Activated CD4-positive, alpha-beta T cell treated with anti-CD3 and anti-CD28 coated beads for 48 hours (primary cell): ENCODE data around the gene CYP24A1.

ENCODE experiments used
- DNase-seq: peaks from one replicate; pipeline ENCODE4 v3.0.0-alpha.2; 2020

CYP24A1 gene

GRCh38 chr20:54173653-54174456 is at the start of gene CYP24A1:
Gene CYP24A1, minus strand, starts transcription at chr20:54173986. Its CDS starts 407 bp downstream, at chr20:54173579.
- peak; percentile 16 for DNase-seq

- no peak for DNase-seq
Observed at GRCh38 chr20:54223285-54223684, 49.5 kb upstream of the CYP24A1 start.

GRCh38 chr20:54221996-54222890 is 48.5 kb upstream of the CYP24A1 start:
- no peak for DNase-seq

GRCh38 chr20:54221353-54221752 is 47.6 kb upstream of the CYP24A1 start:
- peak; percentile 25 for DNase-seq

GRCh38 chr20:54220722-54221121 is 46.9 kb upstream of the CYP24A1 start:
- no peak for DNase-seq

GRCh38 chr20:54219751-54220426 is 46.1 kb upstream of the CYP24A1 start:
- DNase-seq, result no peak

- DNase-seq, result no peak
Observed at GRCh38 chr20:54218470-54218869, 44.7 kb upstream of the CYP24A1 start.

- DNase-seq, result no peak
Observed at GRCh38 chr20:54217762-54218161, 44.0 kb upstream of the CYP24A1 start.

- DNase-seq, result no peak
Observed at GRCh38 chr20:54215157-54215789, 41.5 kb upstream of the CYP24A1 start.

GRCh38 chr20:54214566-54214965 is 40.8 kb upstream of the CYP24A1 start:
- DNase-seq, result no peak

- DNase-seq, result no peak
Observed at GRCh38 chr20:54212871-54213270, 39.1 kb upstream of the CYP24A1 start.

GRCh38 chr20:54212226-54212625 is 38.4 kb upstream of the CYP24A1 start:
- no peak for DNase-seq

GRCh38 chr20:54209216-54209813 is 35.5 kb upstream of the CYP24A1 start:
- DNase-seq, result no peak

- peak; percentile 28 for DNase-seq
Observed at GRCh38 chr20:54208548-54209176, 34.9 kb upstream of the CYP24A1 start.

- DNase-seq, result peak; percentile 86
Observed at GRCh38 chr20:54207743-54208547, 34.2 kb upstream of the CYP24A1 start, which contains the start of gene PFDN4. Gene PFDN4, plus strand, starts transcription at chr20:54208087. Its CDS starts 14 bp downstream, at chr20:54208101.

- DNase-seq, result no peak
Observed at GRCh38 chr20:54207053-54207742, 33.4 kb upstream of the CYP24A1 start.

- peak; percentile 28 for DNase-seq
Observed at GRCh38 chr20:54205450-54205849, 31.7 kb upstream of the CYP24A1 start.

GRCh38 chr20:54204481-54204880 is 30.7 kb upstream of the CYP24A1 start:
- no peak for DNase-seq

- DNase-seq, result no peak
Observed at GRCh38 chr20:54204063-54204462, 30.3 kb upstream of the CYP24A1 start.

- no peak for DNase-seq
Observed at GRCh38 chr20:54203281-54203680, 29.5 kb upstream of the CYP24A1 start.
